H1 (cell line): ENCODE results near the gene SIRT7. TPM values are rescaled to one million over a fixed set of nuclear protein-coding genes. Genes with fewer than 3 reads are reported as not detected.

ENCODE experiments used
- CHD7 ChIP-seq: fragments of 300-600 bp; sonication (generic); IDR thresholded peaks from 2 replicates; pipeline ENCODE4 v1.7.1; 2012; ENCODE audit warnings: low read length, moderate library complexity, mild to moderate bottlenecking, inconsistent platforms; ENCODE audit not compliant: insufficient replicate concordance
- GTF2F1 ChIP-seq: IDR thresholded peaks from 2 replicates; pipeline ENCODE4 v1.6.1; 2012; ENCODE audit warnings: low read depth, low read length, improper control_type of control experiment, borderline replicate concordance
- JUN ChIP-seq: IDR thresholded peaks from 2 replicates; pipeline ENCODE4 v1.6.1; 2011; ENCODE audit warnings: low read depth, mild to moderate bottlenecking, improper control_type of control experiment, low read length
- KDM4A ChIP-seq: IDR thresholded peaks from one replicate; pipeline ENCODE4 v1.7.1; 2012; ENCODE audit warnings: low read depth, mild to moderate bottlenecking, moderate library complexity, low read length, inconsistent platforms; ENCODE audit not compliant: severe bottlenecking
- RXRA ChIP-seq: IDR thresholded peaks from 2 replicates; pipeline ENCODE4 v1.6.1; 2011; ENCODE audit warnings: low read depth, mild to moderate bottlenecking, low read length, moderate library complexity; ENCODE audit not compliant: insufficient read depth
- SIRT6 ChIP-seq: IDR thresholded peaks from one replicate; pipeline ENCODE4 v1.7.1; 2012; ENCODE audit warnings: low read length, inconsistent platforms
- SIX5 ChIP-seq: IDR thresholded peaks from 2 replicates; pipeline ENCODE4 v1.6.1; 2011; ENCODE audit warnings: mild to moderate bottlenecking, low read depth, low read length
- polyA plus RNA-seq, 7 experiments: library from polyadenylated mRNA; depleted of rRNA in 3 of 7; stranded (reverse) in 5 of 7; unstranded in 2 of 7; fragments of >200 nt in 5 of 7; fragments of 200-250 nt in 2 of 7; gene quantifications; 1 replicate in 5 of 7; 2 replicates in 1 of 7; 4 replicates in 1 of 7; pipeline versions ENCODE4 v1.2.1 to v1.2.3, GENCODE V29; 2011 to 2013; ENCODE audit warnings: missing spikeins in 2 of 7, mixed read lengths in 2 of 7
- total RNA-seq: library from RNA; stranded (reverse); fragmentation: NEBNext Ultra II Directional; extraction: Animal tissue kit (Norgen Biotek cat#: 25700); gene quantifications from 2 replicates; pipeline ENCODE4 v1.2.1, GENCODE V29; 2021

SIRT7 gene
- total and polyA plus RNA-seq, 2 of the 8 experiments (the other 6 are each of a cell fraction or from before 2014, with no cell fraction given), result 5.8 to 16.6 TPM

DNA sequence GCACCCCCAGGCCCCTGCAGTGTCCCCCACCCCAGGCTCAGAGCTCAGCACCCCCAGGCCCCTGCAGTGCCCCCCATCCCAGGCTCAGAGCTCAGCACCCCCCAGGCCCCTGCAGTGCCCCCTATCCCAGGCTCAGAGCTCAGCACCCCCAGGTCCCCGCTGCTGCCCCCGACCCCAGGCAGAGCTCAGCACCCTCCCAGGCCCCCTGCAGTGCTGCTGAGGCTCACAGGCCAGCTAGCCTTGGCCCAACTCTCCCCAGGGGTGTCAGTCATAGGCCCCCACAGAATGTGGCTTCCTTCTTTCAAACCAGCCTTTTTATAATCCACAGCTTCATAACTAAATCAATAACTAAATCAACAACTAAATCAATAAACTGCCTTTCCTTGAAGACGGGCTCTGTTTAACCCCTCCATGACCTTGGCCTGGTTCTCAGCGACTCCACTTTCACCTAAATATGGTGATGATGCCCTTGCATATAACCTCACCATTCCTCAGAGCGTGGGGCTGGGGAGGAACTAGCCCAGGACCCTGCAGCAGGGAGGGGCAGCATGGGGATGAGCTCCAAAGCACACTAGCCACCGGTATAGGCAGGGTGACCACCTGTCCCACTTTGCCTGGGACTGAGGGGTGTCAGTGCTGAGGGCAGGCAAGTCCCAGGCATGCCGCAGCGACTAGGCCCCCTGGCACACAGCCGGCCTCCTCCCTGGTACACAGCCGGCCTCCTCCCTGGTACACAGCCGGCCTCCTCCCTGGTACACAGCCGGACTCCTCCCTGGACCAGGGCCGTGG lies 38.0 kb upstream of the SIRT7 start (continued):
- no peak for TF ChIP-seq CHD7
- TF ChIP-seq RXRA, result no peak
- no peak for TF ChIP-seq GTF2F1
- TF ChIP-seq SIX5, result no peak
- no peak for TF ChIP-seq JUN
- TF ChIP-seq KDM4A, result no peak
- no peak for TF ChIP-seq SIRT6
- TF ChIP-seq, all 59 proteins: peak for 0
